GM18907 (cell line): ENCODE data around the gene FBLN5.
A peak's percentile ranks its signal among the peaks of the same experiment; 100 is the strongest.

ENCODE experiments used
- ATAC-seq: cut with Tn5 transposase; IDR thresholded peaks from one replicate; pipeline ENCODE4 v1.9.1; 2021; ENCODE audit warnings: mild to moderate bottlenecking, moderate library complexity; ENCODE audit not compliant: unreplicated experiment

FBLN5 gene

DNA sequence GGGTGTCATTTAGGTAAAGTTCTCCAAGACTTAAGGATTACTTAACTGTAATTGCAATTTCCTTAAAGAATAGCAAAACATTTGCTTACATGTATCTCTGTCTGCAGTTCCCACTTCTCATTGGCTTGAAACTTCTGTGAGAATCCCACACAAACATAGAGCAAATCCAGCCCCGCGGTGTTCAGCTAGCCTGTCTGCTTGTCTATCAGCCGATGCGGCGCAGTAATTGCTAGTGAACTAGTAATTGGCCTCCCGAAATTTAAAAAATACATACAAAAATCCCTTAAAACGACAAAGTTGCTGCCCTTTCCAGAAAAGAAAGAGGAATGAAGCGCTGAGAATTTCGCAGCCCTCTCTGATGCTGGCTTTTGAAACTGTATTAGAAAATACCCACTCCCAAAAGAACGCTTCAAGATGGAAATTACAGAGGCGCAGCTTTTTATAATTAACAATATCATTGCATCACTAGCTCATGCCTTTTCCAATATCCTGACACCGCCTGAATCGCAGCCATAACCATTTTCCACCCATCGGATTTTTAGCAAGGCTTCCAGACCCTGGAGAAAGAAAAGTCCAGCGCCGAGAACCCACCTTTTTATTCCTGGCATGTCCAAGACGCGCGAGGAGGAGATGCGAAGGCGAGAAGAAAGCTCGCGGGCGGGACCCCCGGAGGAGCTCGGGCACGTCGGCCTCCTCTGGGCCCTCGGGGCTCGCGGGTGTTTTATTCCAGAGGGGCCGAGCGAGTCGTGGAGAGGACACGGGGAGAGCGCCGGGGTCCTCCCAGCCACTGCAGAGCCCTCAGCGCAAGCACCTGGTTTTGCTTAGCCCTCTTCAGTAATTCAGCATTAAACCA is 646 bp downstream of the FBLN5 start:
- ATAC-seq, result no peak

GRCh38 chr14:91945751-91946621 is 1.5 kb downstream of the FBLN5 start:
- no peak for ATAC-seq

DNA sequence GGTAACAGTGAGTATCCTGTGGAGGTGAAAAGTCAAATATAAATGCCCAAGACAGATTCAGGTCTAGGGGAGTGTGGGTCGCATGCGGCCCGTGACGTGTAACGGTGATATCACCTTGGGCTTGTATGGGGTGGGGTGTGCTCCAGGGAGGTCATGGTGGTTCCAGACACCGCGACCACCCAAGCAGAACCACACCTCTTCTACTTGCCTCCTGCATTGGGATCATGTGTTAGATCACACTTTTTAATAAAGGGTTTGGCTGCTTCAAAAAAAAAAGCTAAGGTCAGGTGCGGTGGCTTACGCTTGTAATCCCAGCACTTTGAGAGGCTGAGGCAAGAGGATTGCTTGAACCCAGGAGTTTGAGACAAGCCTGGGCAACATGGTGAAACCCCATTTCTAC is 4.5 kb downstream of the FBLN5 start:
- ATAC-seq, result no peak

DNA sequence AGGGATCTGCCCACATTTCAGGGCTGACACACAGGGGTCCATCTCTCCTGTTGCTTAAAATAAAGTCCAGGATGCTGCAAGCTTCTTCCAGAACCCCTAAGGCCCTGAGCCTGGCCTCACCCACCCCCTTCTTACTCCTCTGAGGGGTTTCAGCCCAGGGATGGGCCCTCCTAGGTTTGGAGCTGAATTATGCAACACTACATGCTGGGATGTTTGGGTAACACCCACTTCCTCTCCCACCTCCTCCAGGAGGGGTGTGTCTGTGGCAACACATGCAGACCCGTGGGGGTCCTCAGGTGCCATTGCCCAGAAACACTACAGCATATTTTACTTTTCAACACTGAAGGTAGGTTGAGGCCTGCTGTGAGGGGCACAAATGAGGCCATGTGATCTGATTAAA is 5.4 kb downstream of the FBLN5 start:
- ATAC-seq, result no peak

DNA sequence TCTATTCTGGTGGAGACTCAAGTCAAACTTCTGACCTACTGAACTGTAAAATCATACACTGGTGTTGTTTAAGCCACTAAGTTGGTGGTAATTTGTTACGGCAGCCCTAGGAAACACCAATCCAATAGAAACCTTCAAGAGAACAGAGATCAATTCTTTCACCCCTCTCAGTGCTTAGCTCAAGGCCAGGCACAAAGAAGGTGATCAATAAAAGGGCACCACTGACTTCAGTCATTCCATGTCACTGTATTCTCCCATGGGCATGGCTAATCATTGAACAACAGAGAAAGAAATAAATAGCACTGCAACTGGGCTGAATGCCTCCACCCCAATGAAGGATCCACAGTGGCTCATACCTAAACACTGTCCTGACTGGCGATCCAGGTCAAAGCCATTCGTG is 7.3 kb downstream of the FBLN5 start:
- no peak for ATAC-seq

DNA sequence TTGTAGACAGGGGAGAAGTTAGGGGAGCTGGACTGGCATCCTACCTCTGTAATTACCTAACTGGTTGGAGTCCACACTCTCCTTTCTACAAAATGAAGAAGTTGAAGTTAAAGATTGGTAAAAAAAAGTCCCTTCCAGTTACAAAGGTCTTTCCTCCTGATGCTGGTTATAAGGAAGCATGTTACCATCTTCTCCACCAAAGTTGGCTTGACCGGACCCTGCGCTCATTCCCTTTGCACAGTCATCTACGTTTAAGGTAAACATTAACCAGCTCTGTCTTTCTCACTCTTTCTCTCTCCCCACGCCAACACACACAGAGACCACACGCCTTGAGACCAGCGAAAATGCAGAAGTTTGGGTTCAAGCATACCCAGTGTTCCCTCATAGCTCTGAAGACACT is 11.9 kb downstream of the FBLN5 start:
- ATAC-seq, result no peak

DNA sequence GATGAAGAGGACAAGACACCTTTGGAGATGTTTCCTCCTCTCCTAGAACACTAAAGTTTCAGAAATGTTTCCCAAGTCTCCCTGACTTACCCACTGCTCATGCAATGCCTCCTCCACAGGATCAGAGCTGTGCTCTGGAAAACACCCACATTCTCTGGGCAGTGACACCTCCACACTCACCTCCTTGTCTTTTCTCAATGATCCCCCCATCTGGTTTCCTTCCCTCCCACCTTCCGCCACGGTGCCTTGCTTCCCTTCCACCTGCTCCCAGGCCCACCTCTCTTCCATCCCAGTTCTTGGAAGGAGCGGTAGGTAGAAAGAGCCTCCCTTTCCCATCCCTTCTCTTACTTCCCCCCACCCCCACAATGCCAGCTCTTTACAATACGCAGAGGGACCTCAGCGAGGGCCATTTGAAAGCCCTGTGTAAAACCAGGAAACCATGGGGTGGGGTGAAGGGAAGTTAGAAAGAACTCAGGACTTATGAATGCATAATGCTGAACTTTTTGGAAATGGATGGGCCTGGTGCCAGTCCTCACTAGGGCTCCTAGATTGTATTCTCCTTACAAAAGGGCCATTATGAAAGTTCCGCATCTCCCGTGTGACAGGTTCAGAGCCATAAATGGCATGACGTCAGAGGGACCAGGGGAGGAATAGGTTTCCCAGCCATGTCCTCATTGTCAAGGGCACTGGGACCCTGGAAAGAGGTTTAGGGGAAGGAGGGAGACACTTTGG is 12.8 kb downstream of the FBLN5 start:
- no peak for ATAC-seq

DNA sequence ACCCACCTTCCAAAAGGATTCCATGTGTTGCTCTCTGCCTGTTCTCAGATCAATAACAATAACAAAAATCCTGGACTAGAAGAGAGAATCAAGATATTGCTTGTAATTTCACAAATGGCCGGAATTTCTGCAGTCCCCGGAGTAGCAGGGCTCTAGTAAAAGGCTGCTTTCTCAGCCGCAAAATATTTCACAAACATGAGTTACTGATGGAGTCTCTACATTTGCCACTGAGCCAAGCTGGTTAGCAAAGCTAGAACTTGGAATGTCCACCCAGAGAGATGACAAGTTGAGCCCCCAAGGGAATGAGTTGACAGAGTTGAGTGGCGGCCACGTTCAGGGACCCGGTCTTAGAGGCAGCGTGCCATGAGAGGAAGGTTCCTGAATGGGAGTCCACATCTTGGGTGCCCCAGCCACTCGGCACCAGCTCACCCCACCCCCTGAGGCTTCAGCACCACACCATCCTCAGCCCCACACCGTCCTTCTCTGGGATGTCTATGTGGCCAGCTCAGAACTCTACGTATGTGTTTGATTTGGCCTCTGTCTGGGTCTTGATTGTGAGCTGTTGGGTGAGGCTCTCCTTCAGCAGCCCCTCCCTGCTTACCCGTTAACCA is 15.9 kb downstream of the FBLN5 start:
- ATAC-seq, result no peak

GRCh38 chr14:91929700-91930099 is 17.8 kb downstream of the FBLN5 start:
- no peak for ATAC-seq

DNA sequence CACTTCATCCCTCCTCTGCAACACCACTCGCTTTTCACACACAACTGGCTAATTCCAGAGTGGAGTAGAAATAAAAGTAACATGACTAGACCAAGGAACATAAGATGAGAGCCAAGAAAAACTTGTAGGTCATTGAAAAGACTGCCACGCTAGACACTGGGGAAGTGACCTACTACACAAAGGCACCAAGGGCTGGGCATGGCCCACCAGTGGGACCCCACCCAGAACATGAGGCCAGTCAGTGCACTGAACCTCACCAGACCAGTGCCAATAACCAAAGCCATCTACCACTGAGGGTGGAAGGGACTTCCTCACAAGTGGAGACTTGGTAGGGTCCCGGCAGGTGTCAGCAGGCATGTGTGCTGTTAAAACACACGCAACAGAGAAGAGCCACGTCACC is 19.7 kb downstream of the FBLN5 start:
- no peak for ATAC-seq

DNA sequence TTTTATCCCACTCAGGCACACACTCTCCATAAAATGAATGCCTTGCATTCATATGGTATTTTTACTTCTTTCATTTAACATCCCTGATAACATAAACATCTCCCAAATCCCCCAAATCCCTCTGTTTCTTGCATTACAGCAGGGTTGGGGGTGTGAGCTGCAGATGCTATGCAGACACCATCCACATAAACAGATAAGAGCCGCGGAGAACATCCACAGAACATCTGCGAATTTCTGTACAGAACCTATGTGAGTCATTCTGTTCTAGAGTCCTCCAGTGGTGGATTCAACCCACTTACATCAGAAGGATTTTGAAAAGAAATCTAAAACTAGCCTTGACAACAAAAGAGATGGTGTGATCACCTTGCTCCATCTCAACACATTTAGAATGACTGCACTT is 20.3 kb downstream of the FBLN5 start:
- ATAC-seq, result no peak

DNA sequence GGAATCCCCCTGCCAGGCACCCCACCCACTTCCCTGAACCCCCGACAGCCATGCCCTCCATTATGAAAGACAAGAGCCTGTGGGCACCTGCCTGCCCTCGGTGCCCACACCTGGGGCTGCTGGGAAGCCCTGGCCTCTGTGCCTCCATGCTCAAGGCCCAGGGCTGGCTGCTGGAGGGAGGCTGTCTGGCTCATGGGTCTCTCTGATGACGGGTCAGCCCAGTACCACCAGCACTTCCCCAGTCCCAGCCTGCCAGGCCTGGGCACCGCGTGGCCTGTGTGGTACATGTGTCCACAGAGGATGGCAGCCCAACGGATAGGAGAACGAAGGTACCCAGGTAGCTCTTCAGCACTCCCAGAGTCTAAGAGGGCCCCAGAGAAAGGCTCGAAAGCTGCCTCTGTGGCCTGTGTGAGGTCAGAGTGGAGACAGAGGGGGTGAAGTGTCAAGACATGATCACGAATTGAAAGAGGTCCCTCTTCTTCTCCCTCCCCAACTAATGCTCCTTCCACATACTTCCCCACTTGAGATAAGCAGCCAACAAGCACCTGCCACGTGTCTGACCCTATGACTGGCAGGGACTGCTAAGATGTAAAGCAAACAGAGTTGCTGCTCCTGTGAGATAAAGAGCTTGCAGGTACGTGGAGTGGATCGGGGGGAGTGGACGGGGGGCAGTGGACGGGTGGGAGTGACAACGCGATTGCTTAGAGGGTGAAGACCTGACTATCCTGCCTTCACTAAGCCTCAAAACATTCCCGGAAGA is 21.2 kb downstream of the FBLN5 start:
- ATAC-seq, result no peak

- ATAC-seq, result no peak
Observed at GRCh38 chr14:91925727-91926121, 21.8 kb downstream of the FBLN5 start.

DNA sequence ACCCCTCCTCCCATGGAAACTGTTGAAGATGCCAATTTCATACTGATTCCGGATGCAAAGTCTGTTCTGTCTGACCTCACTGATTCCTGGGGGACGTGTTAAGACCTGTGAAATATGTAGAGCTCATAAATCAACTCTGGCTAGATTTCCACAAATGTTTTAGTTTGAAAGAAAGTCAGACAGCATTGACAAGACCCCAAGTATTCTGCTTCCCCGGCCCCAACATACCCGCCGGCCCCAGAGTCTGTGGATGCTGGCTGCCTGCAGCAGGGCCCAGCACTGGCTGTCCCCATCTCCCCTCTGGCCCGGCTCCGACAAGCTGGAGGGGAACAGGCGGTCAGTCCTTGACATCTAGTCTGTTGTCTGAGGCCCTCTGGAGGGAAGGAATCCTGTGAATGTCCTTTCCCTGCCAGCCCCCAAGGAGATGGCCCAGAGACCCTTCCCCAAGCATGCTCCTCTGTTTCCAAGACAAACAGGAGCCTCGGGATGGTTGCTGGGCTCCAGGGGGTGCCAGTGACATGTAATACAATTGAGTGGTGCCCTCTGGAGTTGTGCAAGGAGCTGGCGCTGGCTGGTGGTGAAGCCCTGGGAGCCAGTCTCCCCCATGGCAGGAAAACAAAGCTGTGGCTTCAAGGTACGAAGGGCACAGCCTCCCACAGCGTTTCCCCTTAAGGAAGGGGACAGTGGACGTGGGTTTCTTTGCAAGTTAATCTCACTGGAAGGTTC is 22.3 kb downstream of the FBLN5 start:
- no peak for ATAC-seq

- ATAC-seq, result no peak
Observed at GRCh38 chr14:91920526-91920925, 27.0 kb downstream of the FBLN5 start.

DNA sequence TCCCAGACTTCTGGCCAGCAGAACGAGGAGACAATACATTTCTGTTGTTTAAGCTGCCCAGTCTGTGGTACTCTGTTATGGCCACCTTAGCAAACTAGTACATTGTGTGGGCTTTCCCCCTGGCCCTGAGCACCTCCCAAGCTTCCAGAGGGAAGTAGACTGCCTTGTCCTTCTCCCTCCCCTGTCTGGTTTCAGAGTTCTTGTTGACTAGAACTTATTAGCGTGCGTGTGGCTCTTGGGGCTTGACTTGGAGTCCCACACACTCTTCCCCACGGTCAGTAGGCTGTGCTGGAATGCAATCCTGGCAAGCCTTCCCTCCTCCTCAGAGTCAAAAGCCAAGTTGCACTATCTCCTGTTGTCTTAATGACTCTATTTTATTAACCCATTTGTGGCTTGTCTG is 27.7 kb downstream of the FBLN5 start:
- ATAC-seq, result no peak

- ATAC-seq, result no peak
Observed at GRCh38 chr14:91918186-91918883, 29.2 kb downstream of the FBLN5 start.

- no peak for ATAC-seq
Observed at GRCh38 chr14:91912035-91912434, 35.5 kb downstream of the FBLN5 start.

DNA sequence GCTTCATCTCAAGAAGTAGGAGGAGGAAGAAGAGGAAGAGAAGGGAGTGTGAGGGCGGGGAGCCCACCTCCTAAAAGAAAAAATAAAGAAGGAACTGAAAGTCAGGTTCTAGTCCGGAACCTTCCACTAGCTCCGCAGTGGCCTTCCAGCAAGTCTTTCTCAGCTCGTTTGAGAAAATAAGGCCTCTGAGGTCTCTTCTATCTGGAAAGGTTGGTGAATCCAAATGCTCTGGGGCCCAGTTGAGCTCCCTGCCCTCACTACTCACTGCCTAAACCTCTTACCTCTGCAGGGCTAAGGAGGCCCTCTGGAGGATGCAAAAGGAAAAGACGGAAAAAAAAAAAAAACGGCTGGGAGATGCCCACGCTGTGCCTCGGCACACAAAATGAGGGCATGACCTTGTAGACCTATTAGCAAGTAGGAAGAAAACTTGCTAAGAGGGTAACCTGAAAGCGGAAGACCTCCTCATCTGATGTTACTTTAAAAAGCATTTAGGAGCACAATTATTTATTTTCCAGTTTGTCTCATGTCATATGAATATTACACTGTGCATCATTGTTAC is 35.9 kb downstream of the FBLN5 start:
- peak; percentile 61 for ATAC-seq
